SK-N-MC (cell line): Measurements from ENCODE around the gene TIMM23B.
"Not testable (repeated sequence)": the region's sequence is repeated elsewhere in the genome, so short reads cannot be mapped to it uniquely, and the experiment has no call there.

Experiments
- EZH2 ChIP-seq: fragments of 200-600 bp; sonication (generic); IDR thresholded peaks from one replicate; pipeline ENCODE4 v1.6.1; 2017; ENCODE audit warnings: antibody characterized with exemption
- FOXP2 ChIP-seq: optimal IDR thresholded peaks from 2 replicates; pipeline ENCODE3; 2011; ENCODE audit warnings: mild to moderate bottlenecking, moderate library complexity; ENCODE audit not compliant: insufficient read depth; ENCODE audit errors: extremely low read length, control extremely low read depth
- POLR2AphosphoS5 ChIP-seq: IDR thresholded peaks from 2 replicates; pipeline ENCODE4 v1.6.1; 2012; ENCODE audit warnings: mild to moderate bottlenecking, low read depth, low read length, borderline replicate concordance

DNA sequence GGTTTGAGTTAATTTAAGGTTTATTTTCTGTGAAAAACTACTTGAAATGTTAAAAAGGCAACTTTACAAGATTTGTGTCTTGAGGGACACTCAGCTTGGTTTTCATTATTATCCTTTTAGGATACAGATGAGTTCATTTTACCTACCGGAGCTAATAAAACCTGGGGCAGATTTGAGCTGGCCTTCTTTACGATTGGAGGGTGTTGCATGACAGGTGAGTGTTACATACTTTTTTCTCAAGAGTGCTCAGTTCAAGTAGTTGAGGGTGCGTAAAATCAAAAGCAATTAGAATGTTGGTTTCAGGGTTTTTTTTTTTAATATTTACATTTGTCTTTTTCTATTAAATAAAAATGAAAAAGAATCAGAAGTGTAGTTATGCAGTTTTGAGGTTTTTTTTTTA is 10.2 kb downstream of the TIMM23B start:
- not testable (repeated sequence) for TF ChIP-seq POLR2AphosphoS5, EZH2, FOXP2
